ENCODE measurements around the gene SLBP.

Gene SLBP

GRCh38 chr4:1712216-1713002 is at the start of gene SLBP:
Gene SLBP, minus strand, starts transcription at chr4:1712319. Its CDS starts 131 bp downstream, at chr4:1712188.
- FAIRE-seq (peak; percentile 52), DNase-seq (ENCODE audit: low spot score) (peak; percentile 94)

DNA sequence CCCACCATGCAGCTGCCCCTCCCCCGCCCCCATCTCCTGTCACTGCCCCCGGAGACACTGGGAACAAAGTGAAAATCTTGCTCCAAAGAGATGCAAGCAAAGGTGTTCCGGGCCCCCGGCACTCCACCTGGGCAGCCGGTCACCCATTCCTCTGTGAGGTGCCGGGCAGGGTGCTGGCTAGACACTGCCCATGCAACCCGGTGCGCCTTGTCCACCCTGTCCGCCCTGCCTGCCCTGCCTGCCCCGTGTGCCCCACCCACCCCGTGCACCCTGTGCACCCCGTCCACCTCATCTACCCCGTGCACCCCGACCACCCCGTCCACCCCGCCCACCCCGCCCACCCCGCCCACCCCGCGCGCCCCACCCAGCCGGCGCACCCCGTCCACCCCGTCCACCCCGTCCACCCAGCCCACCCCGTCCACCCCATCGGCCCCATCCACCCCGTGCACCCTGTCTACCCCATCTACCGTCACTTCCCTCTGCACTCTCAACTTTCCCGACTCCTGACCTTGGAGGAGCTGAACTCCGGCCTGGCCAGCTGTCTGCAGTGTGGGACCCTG is 49.1 kb upstream of the SLBP start:
- DNase-seq (ENCODE audit: low spot score) = no peak
- no peak for FAIRE-seq

GRCh38 chr4:1760521-1761071 is 48.5 kb upstream of the SLBP start:
- DNase-seq (ENCODE audit: low spot score) = no peak

DNA sequence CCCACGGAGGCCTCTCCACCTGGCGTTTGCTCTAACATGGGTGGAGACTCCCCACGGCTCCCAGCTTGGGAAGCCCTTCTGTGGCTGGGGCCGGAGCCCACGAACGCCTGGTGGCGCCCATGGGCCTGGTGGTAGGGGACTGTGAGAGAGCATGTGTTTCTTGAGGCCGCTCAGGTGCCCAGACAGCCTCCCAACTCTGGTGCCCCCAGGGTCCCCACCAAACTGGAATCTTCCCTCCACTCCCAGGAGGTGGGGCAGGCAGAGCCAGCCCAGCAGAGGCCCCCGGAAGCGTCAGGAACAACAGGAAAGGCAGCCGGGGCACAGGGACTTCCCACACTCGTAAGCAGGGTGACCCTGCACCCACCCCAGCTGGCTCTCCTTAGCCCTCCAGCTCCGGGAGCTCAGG is 47.7 kb upstream of the SLBP start:
- no peak for FAIRE-seq

More at GRCh38 chr4:1760521-1761071, 48.5 kb upstream of the SLBP start:
- no peak for FAIRE-seq

GRCh38 chr4:1759170-1759817 is 47.2 kb upstream of the SLBP start:
- FAIRE-seq = no peak
- no peak for DNase-seq (ENCODE audit: low spot score)

More for the DNA sequence above, 47.7 kb upstream of the SLBP start:
- no peak for DNase-seq (ENCODE audit: low spot score)

- FAIRE-seq (no peak), DNase-seq (ENCODE audit: low spot score) (no peak)
Observed at GRCh38 chr4:1758306-1759121, 46.4 kb upstream of the SLBP start.

DNA sequence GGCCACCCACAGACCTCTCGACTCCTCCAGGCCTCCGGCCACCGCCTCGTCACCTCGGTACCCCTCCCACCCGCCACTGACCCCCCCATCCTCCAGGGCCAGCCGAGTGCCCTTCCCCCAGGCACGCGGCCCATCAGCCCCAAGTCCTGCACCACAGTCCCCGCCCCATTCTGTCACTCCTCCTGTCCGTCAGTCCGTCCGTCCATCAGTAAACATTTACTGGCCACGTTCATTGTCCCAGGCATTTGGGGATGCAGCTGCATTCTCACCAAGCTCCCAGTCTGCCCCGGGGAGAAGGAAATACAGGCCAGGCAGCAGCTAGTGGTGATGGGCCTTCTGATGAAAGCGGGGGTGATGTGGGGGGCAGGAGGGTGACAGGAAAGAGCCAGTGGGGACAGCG is 45.7 kb upstream of the SLBP start:
- FAIRE-seq (no peak), DNase-seq (ENCODE audit: low spot score) (no peak)

GRCh38 chr4:1756893-1757779 is 45.0 kb upstream of the SLBP start:
- FAIRE-seq (no peak), DNase-seq (ENCODE audit: low spot score) (no peak)

DNA sequence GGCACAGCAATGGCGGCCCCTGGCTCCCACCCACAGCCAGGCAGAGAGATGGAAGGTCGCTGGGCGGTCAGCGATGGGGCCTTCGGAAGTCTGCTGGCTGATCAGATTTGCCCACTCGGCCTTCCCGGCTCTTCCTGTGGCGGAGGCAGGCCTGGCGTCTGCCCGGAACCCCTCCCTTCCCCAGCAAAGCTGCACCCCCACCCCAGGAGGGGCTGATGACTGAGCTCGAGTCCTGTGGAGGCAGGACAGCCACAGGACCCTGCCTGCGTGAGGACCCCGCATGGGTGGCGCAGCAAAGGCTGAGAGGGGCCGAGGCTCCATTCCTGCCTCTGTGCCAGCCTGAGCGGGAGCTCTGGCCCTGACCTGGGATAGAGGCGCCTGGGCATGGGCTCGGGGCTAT is 44.0 kb upstream of the SLBP start:
- DNase-seq (ENCODE audit: low spot score) (no peak), FAIRE-seq (no peak)

GRCh38 chr4:1755297-1755696 is 43.2 kb upstream of the SLBP start:
- no peak for FAIRE-seq

GRCh38 chr4:1754336-1754735 is 42.2 kb upstream of the SLBP start:
- FAIRE-seq (no peak), DNase-seq (ENCODE audit: low spot score) (no peak)

More at GRCh38 chr4:1755297-1755696, 43.2 kb upstream of the SLBP start:
- DNase-seq (ENCODE audit: low spot score) = no peak

DNA sequence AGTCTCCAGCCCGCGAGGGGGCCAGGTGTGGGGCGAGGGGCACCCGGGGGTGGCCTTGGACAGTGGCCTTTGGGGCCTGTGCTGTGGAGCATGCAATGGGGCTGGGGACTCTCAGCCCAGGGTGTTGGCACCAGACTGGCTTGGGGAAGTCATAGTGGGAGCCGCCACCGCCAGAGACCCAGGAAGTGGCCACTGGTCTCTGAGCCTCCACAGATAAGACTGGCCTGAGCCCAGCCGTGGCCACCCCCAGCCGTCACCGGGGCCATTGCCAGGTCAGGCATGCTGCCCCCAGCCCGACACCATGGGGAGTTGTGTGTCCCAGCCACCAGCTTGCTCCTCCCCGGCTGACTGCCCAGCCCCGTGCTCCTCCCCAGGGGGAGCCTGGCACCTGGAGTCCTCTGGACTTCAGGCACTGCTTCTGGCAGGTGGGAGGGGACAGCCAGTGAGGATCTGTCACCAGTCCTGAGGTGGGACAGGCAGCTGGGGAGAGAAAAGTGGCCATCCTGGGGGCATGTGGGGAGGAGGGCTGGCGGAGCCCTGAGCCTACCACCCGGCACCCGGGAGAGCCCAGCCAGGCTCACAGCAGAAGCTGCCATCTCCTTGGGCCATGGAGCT is 41.7 kb upstream of the SLBP start:
- DNase-seq (ENCODE audit: low spot score) = peak; percentile 12
- no peak for FAIRE-seq

DNA sequence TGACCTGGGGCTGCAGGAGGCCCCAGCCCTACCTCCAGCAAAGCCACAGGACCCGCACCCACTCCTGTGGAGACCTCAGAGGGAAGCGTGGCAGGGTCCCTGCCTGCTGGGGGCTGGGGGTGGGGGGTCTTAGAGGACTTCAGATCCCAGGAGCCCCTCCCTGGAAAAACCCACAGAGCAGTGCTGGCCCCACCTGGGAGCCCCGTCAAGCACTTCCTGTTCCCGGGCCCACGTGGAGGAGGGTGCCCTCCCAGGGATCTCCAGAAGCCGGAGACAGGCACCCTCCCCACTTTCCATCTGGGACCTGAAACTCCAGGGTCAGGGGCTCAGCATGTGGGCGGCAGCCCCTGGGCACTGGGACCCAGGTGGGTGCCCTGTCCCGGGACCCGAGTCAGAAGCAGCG is 41.2 kb upstream of the SLBP start:
- FAIRE-seq (no peak), DNase-seq (ENCODE audit: low spot score) (no peak)

GRCh38 chr4:1752284-1753041 is 40.3 kb upstream of the SLBP start:
- DNase-seq (ENCODE audit: low spot score) (no peak), FAIRE-seq (no peak)

- DNase-seq (ENCODE audit: low spot score) (no peak), FAIRE-seq (no peak)
Observed at GRCh38 chr4:1751919-1752283, 39.8 kb upstream of the SLBP start.

- DNase-seq (ENCODE audit: low spot score) = no peak
- FAIRE-seq = no peak
Observed at GRCh38 chr4:1751155-1751918, 39.2 kb upstream of the SLBP start.

DNA sequence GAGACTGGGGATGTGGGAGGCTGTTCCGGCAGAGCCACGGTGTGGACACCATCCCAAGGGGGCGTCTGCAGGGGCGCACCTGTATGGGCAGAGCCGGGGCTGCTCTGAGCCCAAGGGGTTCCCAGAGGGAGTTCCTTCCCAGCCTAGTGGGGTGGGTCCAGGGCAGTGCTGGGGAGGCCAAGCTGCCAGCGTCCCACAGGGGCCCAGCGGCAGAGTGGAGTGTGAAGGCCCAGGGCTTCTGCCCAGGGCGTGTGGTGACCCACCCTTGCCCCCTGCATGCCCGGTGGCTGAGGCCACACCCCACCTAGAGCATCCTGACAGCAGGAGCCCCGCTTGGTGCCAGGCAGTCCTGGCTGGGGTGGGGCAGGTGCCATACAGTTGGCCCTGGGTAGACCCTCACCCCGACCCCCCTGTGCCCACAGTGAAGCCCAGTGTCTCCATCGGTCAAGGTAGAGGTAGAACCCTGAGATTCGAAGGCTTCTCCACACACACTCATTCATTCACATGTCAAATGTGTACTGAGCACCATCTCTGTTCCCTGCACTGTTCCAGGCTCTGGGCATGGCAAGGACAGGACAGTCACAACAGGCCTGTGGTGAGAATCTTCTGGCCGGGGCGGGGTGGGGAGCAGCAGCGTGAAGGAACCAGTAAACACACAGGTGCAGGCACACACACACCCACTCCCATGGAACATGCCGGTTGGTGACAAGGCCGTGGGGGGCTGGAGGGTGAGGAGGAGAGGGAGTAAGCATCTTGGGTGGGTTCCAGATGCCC is 38.4 kb upstream of the SLBP start:
- FAIRE-seq = no peak

DNA sequence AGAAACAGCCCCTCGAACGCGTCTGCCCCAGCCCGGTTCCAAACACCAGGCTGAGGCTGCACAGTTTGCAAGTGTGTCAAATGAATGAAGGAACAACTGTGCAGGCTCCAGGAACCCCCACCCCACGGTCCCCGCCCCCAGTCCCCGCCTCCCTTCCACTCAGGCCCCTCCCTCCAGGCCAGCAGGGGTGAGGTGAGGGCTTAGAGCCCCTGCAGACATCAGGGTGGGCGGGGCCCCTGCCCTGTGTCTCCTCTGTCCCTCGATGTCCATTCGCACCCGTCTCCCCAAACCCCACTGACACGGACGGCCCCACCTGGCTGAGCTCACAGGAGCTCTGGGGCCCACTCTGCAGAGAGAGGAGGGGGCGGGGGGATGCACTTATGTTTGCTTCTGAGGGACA is 37.7 kb upstream of the SLBP start:
- DNase-seq (ENCODE audit: low spot score) (no peak), FAIRE-seq (no peak)

More for the DNA sequence above, 38.4 kb upstream of the SLBP start:
- DNase-seq (ENCODE audit: low spot score) = no peak
